Lower lobe of right lung (tissue), 2 donors: ENCODE data around the gene QSOX2. TPM values are rescaled to one million over a fixed set of nuclear protein-coding genes. Genes with fewer than 3 reads are reported as not detected.

Experiments used
- ATAC-seq, 2 donors: fragments of 200-7000 bp; cut with Tn5 transposase; one replicate each; pipeline ENCODE4 v1.9.1; 2020 to 2022; ENCODE audit warnings: mild to moderate bottlenecking in 2 of 2, moderate library complexity in 2 of 2
- DNase-seq: peaks from one replicate; pipeline ENCODE4 v3.0.0-alpha.2; 2020
- H3K27ac ChIP-seq: fragments of 200-600 bp; one replicate; pipeline ENCODE4 v1.8.0; 2022
- H3K27me3 ChIP-seq: fragments of 200-600 bp; one replicate; pipeline ENCODE4 v1.8.0; 2022; ENCODE audit warnings: low read depth
- H3K36me3 ChIP-seq: fragments of 200-600 bp; one replicate; pipeline ENCODE4 v1.8.0; 2022; ENCODE audit warnings: mild to moderate bottlenecking
- H3K4me1 ChIP-seq: fragments of 200-600 bp; one replicate; pipeline ENCODE4 v1.8.0; 2022
- H3K4me3 ChIP-seq: fragments of 200-600 bp; one replicate; pipeline ENCODE4 v1.8.0; 2022; ENCODE audit warnings: mild to moderate bottlenecking
- H3K9me3 ChIP-seq: fragments of 200-600 bp; one replicate; pipeline ENCODE4 v1.8.0; 2022
- CTCF ChIP-seq: fragments of 200-600 bp; IDR thresholded peaks from one replicate; pipeline ENCODE4 v1.8.0; 2022; ENCODE audit warnings: antibody characterized with exemption, mild to moderate bottlenecking
- intact Hi-C: fragments of 100-400 bp; cut with DNase I; formaldehyde crosslinking; loops from one replicate; pipeline ENCODE4 v1.11.0; 2022
- total RNA-seq: library from RNA; stranded (reverse); fragmentation: NEBNext Ultra II Directional; extraction: Animal tissue kit (Norgen Biotek cat#: 25700); gene quantifications from one replicate; pipeline ENCODE4 v1.2.1, GENCODE V29; 2021
- donor health status: DM: no; HTN: yes; CAD: no; lungs with severe emphysema.

QSOX2 gene
- total RNA-seq, 1 donor from 2014 or later, result 10.5 TPM

- ATAC-seq, result no peak
- H3K36me3 ChIP-seq, result peaks cover 23% of the 10 kb centered on the region
- intact Hi-C loops, result no loop called here
- no peak for TF ChIP-seq CTCF
- H3K4me1 ChIP-seq, result peaks cover 5% of the 10 kb centered on the region
- no peak for DNase-seq
- no peak overlapping the region for H3K4me3 ChIP-seq
- no peak overlapping the region for H3K27ac ChIP-seq
- no peaks in the 10 kb centered on the region for H3K27me3 ChIP-seq
- no peaks in the 10 kb centered on the region for H3K9me3 ChIP-seq
These were observed 9.7 kb downstream of the QSOX2 start for GRCh38 chr9:136235709-136236455.

GRCh38 chr9:136235171-136235570 is 10.4 kb downstream of the QSOX2 start:
- H3K27me3 ChIP-seq, result no peaks in the 10 kb centered on the region
- intact Hi-C loops, result no loop called here
- TF ChIP-seq CTCF, result no peak
- ATAC-seq (no peak), DNase-seq (no peak)
- no peaks in the 10 kb centered on the region for H3K9me3 ChIP-seq
- H3K4me3 ChIP-seq, result no peak overlapping the region
- peaks cover 24% of the 10 kb centered on the region for H3K36me3 ChIP-seq
- H3K4me1 ChIP-seq, result peaks cover 5% of the 10 kb centered on the region
- H3K27ac ChIP-seq, result no peak overlapping the region

GRCh38 chr9:136234597-136234996 is 11.0 kb downstream of the QSOX2 start:
- no peak for DNase-seq
- peak in 1 of 2 donors; percentile 44 for ATAC-seq
- Histone ChIP-seq H3K27ac (no peak overlapping the region), H3K9me3 (no peaks in the 10 kb centered on the region), H3K4me1 (peaks cover under 1% of the 10 kb centered on the region), H3K36me3 (peaks cover 24% of the 10 kb centered on the region), H3K4me3 (no peak overlapping the region), H3K27me3 (no peaks in the 10 kb centered on the region)
- no peak for TF ChIP-seq CTCF
- intact Hi-C loops, result no loop called here

- ATAC-seq (no peak), DNase-seq (no peak)
- no peak overlapping the region for H3K4me3 ChIP-seq
- no peaks in the 10 kb centered on the region for H3K9me3 ChIP-seq
- intact Hi-C loops, result no loop called here
- no peak overlapping the region for H3K27ac ChIP-seq
- H3K4me1 ChIP-seq, result no peaks in the 10 kb centered on the region
- TF ChIP-seq CTCF, result no peak
- H3K27me3 ChIP-seq, result no peaks in the 10 kb centered on the region
- H3K36me3 ChIP-seq, result peaks cover 24% of the 10 kb centered on the region
These were observed 11.7 kb downstream of the QSOX2 start for GRCh38 chr9:136233868-136234267.

GRCh38 chr9:136233411-136233810 is 12.2 kb downstream of the QSOX2 start:
- Histone ChIP-seq H3K27me3 (no peaks in the 10 kb centered on the region), H3K9me3 (no peaks in the 10 kb centered on the region), H3K36me3 (peaks cover 24% of the 10 kb centered on the region), H3K4me3 (no peak overlapping the region), H3K4me1 (no peaks in the 10 kb centered on the region), H3K27ac (no peak overlapping the region)
- ATAC-seq (no peak), DNase-seq (no peak)
- TF ChIP-seq CTCF, result no peak
- intact Hi-C loops, result no loop called here
